NT2/D1 (cell line): ENCODE measurements around the gene WDR81.

Experiments used
- SUZ12 ChIP-seq: IDR thresholded peaks from 2 replicates; pipeline ENCODE4 v1.6.1; 2011; ENCODE audit not compliant: insufficient read length, insufficient read depth; ENCODE audit errors: extremely low read depth
- YY1 ChIP-seq: IDR thresholded peaks from 2 replicates; pipeline ENCODE4 v1.6.1; 2011; ENCODE audit not compliant: insufficient read length, insufficient read depth
- ZNF274 ChIP-seq: IDR thresholded peaks from 2 replicates; pipeline ENCODE4 v1.6.1; 2011; ENCODE audit warnings: mild to moderate bottlenecking, low read depth, low read length

DNA sequence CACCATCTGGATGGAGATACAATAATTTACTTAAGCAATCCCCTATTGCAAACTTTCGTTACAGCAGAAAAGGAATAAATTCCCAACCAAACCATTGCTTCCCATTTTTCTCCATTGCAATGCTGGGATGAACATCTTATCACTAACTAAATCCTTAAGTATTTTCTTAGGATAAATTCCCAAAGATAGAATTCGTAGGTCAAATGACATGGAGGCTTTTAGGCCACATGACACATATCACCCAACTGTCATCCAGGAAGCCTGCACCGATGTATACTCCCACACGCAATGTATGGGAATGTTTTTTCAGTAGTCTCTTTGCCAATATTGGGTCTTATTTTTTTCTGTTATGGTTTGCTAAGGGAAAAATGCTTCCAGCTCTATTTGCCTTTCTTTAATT lies 12.7 kb upstream of the WDR81 start:
- TF ChIP-seq YY1 (no peak), ZNF274 (no peak), SUZ12 (no peak)
